Forelimb muscle (tissue), 1 donor: Measurements from ENCODE around the gene ABL1. TPM values are rescaled to one million over a fixed set of nuclear protein-coding genes. Genes with fewer than 3 reads are reported as not detected.
"Not testable (repeated sequence)": the region's sequence is repeated elsewhere in the genome, so short reads cannot be mapped to it uniquely, and the experiment has no call there.

ENCODE experiments used
- DNase-seq: peaks from one replicate; pipeline ENCODE4 v3.0.0-alpha.2; 2013; ENCODE audit warnings: low read depth
- polyA plus RNA-seq: library from polyadenylated mRNA; unstranded; fragments of 120-200 nt; gene quantifications from one replicate; pipeline ENCODE4 v1.2.1, GENCODE V29; 2013; ENCODE audit not compliant: insufficient read length

Gene ABL1
- 52.6 TPM for polyA plus RNA-seq

DNA sequence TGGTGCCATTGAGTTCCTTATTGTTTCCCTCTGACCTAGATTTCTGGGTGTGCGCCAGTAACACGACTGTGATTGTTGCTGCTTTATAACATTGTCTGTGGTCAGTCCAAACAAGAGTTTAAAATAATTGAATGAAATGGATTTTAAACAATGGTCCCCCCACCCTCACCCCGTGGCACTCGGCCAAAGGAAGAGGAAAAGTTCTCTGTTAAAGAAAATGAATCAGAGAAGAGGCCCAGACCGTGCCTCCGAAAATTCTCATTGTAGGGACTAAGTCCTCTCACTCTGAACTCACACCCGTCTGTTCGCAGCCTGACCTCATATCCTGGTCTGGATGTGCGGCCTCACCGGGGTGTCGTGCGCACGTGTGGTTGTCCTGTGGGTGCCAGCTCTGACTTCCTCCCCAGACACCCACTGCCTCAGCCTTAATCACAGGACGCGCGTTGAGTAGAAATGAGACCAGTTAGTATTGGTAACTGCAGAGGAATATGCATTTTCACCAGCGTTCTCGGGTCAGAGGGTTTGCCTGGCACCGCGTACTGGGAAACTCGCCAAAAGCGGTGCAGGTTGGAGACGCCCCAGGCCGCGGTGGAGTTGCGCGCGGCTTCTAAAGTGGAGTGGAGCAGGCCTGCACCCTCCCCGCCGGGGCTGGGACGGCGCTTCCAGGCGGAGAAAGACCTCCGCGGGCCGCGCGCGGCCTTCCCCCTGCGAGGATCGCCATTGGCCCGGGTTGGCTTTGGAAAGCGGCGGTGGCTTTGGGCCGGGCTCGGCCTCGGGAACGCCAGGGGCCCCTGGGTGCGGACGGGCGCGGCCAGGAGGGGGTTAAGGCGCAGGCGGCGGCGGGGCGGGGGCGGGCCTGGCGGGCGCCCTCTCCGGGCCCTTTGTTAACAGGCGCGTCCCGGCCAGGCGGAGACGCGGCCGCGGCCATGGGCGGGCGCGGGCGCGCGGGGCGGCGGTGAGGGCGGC lies at the start of gene ABL1:
Gene ABL1, plus strand, starts transcription at position 884 of the 966 bp plus-strand sequence. CDS start 193 bp downstream, outside the sequence.
- DNase-seq = no peak

DNA sequence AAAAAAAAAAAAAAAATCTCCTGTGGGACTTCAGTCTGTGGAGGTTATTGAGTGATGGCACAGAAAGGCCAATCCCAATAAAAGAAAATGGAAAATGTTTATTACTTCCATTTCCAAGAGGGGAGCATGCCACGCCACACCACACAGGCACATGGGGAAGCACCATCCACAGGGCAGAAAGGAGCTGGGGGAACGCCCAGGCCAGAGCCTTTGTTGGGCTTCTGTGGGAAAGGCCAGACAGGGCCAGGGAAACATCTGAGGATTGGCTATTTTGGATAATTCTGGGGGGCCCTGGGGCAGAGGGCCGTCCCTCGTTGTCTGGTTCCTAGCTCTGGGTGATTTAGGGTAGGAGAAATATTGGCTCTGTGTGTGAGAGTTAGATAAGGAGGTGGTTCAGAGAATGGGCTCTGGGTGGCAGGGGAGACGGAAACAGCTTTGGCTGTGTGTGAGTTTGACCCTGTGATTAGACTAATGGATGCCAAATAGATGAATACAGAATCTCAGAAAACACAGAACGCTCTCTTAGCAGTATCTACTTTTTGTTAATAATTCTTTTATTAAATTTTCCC lies 49.0 kb upstream of the ABL1 start:
- DNase-seq = no peak

DNA sequence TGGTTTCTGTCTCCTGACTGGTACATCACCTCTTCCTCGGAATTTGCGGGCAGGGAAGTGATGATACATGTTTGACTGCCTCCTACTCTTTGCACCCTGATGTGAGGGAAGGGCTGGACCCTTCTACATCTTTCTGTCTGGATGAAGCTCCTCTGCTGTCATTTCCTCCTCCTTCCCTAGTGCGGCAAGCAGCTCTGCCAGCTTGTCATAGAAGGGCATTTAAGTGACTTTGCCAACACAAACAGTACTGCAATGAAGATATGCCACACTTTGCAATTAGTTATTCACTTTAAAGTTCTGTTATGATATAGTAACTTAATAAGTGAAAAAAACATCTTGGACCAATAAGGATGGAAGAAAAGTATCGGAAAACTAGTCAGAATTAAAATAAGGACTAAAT lies 48.5 kb upstream of the ABL1 start:
- DNase-seq = no peak

DNA sequence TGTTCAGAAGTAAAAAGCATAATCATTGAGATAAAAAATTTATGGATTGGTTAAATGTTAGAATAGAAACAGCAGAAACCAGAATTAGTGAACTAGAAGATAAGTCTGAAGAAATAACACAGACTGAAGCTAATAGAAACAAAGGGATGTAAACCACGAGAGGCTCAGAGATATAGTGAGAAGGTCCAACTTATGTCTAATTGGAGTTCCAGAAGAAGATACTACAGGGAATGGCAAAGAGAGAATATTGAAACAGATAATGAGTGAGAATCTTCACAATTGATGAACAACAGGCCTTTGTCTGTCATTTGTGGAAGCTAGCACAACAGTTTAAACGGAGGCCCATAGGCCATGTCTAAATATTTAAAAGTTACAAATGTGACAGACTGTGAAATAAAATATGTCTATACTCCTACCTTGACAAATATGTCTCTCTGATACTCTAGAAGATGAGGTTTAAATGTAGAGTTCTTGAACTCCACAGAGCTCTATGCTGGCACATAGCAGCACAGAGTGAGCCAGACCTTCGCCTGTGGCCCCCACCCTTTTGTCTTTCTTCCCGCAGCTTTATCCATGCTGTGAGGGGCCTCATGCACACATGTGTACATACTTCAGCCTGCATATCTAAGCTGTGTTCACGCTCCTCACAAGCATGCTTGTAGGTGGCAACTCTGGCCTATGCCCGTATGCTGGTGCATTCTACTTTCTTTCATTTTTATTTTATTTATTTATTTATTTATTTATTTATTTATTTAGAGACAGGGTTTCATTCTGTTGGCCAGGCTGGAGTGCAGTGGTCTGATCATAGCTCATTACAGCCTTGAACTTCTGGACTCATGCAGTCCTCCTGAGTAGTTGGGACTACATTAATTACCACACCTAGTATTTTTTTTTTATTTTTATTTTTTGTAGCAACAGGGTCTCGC lies 45.0 kb upstream of the ABL1 start:
- DNase-seq = no peak

DNA sequence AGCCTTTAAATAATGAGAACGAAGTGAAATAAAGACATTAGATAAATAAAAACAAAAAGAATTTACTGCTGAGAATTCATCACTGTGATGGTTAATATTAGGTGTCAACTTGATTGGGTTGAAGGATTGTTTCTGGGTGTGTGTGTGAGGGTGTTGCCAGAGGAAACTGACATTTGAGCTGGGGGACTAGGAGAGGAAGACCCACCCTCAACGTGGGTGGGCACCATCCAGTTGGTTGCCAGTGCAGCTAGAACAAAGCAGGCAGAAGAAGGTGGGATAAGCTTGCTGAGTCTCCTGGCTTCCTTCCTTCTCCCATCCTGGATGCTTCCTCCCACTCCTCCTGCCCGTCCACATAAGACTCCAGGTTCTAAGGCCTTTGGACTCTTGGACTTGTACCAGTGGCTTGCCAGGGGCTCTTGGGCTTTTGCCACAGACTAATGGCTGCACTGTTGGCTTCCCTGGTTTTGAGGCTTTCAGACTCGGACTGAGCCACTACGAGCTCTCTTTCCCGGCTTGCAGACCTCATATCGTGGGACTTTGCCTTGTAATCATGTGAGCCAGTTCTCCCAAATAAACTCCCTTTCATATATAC lies 43.7 kb upstream of the ABL1 start:
- no peak for DNase-seq

DNA sequence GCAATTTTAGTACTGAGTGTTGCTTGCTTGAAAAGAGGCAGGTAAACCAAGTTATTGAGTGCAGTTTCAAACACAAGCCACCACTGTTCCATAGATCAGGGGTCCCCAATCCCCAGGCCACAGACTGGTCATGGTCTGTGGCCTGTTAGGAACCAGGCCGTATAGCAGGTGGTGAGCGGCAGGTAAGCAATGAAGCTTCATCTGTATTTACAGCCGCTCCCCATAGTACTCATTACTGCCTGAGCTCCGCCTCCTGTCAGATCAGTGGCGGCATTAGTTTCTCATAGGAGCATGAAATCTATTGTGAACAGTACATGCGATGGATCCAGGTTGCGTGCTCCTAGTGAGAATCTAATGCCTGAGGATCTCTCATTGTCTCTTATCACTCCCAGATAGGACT lies 41.5 kb upstream of the ABL1 start:
- no peak for DNase-seq

DNA sequence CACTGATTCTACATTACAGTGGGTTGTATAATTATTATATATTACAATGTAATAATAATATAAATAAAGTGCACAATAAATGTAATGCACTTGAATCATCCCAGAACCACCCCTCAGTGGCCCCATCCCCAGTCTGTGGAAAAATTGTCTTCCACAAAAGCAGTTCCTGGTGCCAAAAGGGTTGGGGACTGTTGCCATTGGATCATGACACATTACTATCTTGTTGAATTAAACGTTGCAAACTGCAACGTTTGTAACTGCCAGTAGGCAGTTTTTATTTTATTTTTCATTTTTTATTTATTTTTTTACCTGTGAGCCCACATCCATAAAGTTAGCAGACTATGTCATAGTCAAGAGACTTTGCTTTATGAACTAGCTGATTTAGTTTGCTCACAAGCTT lies 41.0 kb upstream of the ABL1 start:
- DNase-seq = not testable (repeated sequence)

DNA sequence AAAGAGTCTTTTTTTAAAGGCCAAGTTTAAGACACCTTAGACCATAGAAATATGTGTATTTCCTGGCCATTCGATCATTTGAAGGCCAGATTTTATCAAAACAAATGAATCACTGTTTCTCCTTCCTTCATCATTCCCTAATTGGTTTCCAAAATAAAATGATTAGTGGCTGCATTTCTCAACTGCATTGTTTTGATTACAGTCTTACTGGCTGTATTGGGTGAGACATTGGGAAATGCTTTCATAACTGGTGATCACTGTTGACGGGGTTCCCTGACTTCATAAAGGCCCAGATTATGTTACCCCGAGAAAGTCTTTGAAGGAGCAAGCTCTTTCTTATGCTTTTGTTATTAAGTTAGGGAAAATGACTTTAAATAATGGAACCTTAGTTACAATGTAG lies 40.6 kb upstream of the ABL1 start:
- not testable (repeated sequence) for DNase-seq

DNA sequence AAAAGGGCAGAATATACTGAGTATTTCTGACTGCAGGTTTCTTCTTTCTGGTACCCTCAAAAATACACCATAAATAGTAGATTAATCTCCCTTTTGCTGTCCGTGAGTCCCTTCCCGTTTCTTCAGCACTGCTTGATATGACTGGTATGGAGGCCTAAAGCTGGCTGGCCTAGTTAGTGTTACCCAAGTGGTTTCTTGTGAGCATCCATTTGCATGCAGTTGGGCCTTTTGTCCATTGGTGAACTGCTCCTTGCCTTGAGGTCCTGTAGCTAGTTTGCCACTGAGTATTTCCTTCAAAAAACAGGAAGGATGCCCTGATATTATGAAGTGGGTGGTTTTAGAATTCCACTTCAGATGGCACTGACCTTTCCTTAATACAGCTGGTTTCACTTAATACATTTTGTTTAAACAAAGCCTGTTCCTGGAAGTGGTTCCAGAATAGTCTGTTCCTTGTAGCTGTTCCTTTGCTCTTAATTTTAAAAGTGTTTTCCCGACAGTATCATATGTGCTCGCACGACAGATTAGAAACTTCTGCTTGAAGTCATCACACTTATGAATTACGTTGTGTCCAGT lies 40.0 kb upstream of the ABL1 start:
- DNase-seq = no peak

DNA sequence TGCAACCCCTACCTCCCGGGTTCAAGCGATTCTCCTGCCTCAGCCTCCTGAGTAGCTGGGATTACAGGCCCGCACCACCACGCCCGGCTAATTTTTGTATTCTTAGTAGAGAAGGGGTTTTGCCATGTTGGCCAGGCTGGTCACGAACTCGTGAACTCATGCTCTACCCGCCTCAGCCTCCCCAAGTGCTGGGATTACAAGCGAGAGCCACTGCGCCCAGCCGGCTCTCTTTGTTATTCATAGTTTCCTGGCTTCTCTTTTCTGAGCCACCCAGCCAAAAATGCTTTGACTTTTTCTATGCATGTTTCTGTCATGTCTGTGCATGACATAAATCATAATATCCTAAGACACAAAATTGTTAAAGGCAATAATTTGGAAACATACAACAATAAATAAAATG lies 31.9 kb upstream of the ABL1 start:
- DNase-seq = not testable (repeated sequence)

DNA sequence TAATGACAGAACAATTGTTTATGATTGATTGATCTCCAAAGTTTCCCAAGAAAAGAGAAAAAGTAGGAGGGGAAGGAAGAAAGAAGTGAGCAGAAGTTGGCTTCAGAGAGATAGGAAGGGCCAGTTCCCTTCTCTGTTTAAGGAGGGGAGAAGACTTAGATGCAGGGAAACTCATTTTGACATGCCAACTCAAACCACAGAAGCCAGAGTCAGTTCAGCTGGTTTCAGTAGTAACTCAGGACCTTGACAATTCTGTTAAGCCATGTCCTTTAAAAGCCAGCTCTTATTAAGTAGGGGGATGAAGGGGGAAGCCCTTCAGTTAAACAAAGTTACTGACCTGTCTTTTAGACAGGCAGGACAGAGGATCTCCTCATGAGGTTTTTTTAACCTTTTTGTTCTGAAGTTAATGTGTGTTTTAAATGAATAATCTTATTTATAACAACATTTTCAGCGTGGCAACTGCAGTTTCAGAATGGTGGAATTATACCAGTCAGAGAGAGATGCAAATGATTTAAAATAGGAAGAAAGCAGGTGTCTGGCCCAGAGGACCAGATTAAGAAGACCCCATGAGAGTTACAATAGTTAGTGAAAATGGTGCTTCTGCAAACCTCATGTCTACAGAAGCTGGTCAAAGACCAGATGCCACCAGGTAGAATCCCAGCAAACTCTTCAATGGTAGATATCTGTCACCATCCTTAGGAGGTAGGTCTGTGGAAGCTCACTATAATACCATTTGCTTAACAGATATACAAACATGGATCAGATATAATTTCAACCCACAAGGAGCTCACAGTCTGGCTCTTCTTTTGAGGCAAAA lies 29.3 kb upstream of the ABL1 start:
- DNase-seq = no peak

DNA sequence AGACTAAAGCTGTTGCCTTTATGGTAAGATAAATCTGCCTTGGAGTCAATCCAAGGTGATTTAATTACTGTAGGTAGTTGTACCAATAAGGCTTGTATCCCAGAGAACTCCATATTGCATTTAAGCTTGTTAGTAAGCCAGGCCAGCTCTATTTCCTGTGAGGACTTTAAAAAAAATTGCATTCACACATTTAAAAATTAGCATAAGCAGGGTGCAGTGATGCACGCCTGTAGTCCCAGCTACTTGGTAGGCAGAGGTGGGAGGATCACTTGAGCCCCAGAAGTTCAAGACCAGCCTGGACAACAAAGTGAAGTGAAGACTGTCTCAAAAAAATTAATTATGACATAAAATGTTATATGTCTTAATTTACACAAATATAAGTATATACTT lies 28.7 kb upstream of the ABL1 start:
- no peak for DNase-seq

DNA sequence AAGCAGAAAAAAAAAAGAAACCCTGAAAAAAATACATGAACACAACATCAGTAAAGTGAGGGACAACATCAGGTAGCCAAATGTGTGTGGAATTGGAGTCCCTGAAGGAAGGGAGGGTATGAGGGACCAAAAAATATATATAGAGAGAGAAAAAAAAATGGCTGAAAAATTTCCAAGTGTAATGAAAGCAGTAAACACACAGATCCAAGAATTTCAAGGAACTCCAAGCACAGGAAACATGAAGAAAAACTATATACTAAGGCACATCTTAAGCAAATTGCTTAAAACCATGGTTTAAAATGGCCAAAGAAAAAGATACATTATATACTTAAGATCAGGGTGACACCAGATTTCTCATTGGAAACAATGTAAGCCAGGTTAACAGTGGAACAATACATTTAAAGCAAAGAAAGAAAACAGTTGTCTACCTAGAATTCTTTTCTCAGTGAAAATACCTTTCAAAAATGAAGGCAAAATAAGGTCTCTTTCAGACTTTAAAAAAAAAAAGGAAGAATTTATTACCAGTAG lies 24.4 kb upstream of the ABL1 start:
- no peak for DNase-seq

DNA sequence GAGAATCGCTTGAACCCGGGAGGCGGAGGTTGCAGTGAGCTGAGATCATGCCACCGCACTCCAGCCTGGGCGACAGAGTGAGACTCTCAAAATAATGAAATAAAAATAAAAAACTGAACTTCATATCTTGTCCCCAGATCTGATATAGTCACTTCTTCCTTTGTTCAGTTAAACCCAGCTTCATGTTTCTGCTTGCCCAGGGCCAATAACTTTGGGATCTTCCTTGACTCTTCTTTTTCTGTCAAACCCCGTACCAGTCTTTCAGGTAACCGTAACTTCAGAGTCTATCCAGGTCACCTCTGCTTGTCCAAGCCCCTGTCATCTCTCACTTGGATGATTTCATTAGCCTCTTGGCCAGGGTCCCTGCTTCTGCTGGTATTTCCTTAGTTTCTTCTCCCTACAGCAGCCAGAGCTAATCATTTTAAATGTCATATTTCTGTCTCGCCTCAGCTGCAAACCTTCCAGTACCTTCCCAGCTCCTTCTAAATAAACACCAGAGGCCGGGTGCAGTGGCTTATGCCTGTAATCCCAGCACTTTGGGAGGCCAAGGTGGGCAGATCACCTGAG lies 19.7 kb upstream of the ABL1 start:
- no peak for DNase-seq

DNA sequence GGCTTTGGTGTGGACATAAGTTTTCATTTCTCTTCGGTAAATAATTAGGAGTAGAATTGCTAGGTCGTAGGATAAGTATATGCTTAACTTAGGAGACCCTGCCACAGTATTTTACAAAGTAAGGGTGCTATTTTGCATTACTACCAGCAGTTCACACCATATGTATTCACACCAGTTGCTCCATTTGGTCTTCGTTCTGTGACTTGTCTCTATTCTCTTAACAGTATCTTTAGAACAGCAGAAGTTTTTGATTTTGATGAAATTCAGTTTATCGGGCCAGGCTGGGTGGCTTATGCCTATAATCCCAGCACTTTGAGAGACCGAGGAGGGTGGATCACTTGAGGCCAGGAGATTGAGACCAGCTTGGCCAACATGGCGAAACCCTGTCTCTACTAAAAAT lies 17.1 kb upstream of the ABL1 start:
- DNase-seq = no peak

DNA sequence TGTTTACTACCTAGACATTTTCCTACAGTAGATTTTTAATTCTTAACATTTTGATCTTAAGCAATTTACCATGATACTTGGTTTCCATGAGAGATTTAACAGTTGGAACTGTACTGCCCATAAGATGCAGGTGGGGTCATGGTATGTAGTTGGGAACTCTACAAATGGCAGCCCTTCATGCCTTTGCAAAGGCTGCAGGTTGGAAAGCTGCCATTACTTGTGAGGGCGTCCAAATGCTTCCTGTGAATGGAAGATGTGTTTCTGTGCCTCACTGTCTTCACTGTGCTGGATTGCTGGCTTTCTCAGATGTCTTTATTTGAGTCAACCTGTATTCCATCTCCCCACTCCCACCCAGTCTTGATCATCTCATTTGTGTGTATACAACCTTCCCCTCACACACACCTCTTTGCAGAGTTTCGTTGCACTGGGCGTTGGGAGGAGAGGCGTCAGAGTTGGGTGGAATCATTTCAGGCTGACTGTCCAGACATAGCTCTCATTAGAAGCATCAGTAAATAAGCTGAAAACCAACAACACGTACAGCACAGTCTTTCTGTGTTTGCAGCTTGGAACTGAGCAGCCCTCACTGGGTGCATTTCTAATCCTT lies 14.8 kb upstream of the ABL1 start:
- no peak for DNase-seq

DNA sequence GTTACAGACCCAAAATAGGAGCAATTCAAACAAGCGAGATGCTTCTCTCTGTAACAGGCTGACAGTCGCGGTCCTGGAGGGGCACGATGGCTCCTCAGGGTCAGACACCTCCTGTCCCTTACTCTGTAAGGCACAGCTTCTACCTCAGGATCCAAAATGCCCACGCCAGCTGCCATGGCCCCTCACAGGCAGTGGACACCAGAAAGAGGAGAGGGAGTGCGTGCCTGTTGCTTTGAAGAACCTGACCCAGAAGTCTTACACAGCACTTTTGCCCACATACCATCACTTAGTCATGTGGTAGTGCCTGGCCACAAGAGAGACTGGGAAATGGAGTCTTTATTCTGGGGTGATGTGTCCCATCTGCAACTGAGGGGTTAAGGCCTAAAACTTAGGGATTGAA lies 11.6 kb upstream of the ABL1 start:
- no peak for DNase-seq

DNA sequence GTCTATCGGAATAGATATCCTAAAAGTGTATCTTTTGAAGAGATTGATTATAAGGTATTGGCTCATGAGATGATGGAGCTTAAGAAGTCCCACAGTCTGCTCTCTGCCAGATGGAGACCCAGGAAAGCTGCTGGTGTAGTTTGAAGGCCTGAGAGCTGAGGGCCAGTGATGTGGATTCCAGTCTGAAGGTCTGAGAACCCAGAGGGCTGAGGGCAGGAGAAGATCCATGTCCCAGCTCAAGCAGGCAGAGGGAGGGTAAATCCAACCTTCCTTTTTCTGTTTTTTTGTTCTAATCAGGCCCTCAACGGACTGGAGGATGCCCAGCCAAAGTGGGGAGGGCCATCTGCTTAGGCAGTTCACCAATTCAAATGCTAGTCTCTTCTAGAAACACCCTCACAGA lies 11.0 kb upstream of the ABL1 start:
- DNase-seq = no peak

DNA sequence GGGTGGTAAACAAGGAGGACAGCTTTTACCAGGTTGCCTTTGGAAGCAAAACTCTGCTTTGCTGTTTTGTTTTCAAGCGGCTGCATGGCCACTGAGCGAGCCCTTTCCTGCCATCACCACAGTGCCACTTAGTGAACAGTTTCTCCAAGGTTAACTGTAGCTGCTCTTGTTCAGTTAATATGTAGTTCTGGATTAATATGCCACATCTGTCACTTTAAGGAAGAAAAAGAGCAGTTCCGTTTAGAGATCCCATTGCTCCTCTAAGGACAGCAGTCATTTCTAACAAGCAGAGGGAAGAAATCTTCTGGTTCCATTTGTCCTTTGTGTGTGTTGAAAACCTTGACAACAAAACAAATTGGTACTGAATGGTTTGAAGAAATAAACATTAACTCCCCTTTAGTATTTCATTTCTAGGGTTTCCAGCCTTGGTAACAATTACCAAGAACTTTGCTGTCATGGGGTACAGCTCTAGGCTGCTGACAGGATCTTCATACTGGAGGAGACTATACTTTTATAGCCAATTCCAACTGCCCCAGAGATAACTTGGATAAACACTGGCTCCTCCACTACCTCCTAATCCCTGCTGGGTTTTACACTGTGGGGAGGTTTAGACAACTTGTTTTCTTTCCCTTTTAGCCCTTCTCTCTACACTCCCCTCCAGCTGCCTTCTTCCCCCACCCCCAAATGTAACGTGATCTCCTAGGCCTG lies 10.3 kb upstream of the ABL1 start:
- peak; percentile 81 for DNase-seq
